Inflammatory macrophage treated with lipopolysaccharide for 4 hours (primary cell): Measurements from ENCODE around the gene ZFP3.
"Not testable (repeated sequence)": the region's sequence is repeated elsewhere in the genome, so short reads cannot be mapped to it uniquely, and the experiment has no call there.

Experiments used
- DNase-seq: peaks from one replicate; pipeline ENCODE4 v3.0.0-alpha.2; 2020

The ZFP3 gene

GRCh38 chr17:5139458-5139732 lies 61.1 kb downstream of the ZFP3 start:
- no peak for DNase-seq

GRCh38 chr17:5142877-5143276 lies 64.6 kb downstream of the ZFP3 start:
- DNase-seq = not testable (repeated sequence)
